GM18907 (cell line): ENCODE results near the gene RNASEH1.
"Not testable (repeated sequence)": the region's sequence is repeated elsewhere in the genome, so short reads cannot be mapped to it uniquely, and the experiment has no call there.

Source experiments
- ATAC-seq: cut with Tn5 transposase; IDR thresholded peaks from one replicate; pipeline ENCODE4 v1.9.1; 2021; ENCODE audit warnings: mild to moderate bottlenecking, moderate library complexity; ENCODE audit not compliant: unreplicated experiment

The RNASEH1 gene

DNA sequence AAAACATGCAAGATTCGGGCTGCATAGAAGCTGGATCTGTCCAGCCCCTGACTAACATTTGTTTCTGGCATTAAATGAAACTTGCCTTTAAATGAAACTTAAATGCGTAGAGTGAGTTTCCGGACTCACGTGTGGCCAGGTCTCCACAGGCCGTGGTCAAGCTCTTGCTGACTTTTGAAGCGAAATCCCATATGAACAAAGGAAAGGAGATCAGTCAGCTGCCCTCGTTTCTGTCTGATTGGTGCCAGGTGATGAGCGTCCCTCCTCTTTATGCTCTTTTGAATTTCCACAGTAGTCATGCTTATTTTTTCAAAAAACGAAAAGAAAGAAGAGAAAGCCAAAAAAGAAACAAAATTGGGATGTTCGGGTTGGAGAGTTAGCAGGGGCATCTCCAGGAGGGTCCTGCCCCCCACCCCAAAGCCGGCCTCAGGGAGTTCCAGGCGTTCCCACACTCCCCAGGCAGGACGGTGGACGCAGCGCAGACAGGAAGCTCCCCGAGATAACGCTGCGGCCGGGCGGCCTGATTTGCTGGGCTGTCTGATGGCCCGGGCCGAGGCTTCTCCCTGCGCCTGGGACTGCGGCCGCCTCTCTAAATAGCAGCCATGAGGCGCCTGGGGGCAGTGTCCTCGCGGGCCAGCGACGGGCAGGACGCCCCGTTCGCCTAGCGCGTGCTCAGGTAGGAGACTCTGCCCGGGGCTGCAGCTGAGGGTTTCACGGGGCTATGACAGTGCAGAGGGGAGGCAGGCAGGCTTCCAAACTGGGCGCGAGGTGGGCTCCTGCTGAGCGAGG lies 36.6 kb upstream of the RNASEH1 start, which contains the start of gene COLEC11:
Gene COLEC11 (plus strand): TSS at position 620 of the 789 bp plus-strand sequence. CDS start 9,229 bp downstream, outside the sequence.
- no peak for ATAC-seq

DNA sequence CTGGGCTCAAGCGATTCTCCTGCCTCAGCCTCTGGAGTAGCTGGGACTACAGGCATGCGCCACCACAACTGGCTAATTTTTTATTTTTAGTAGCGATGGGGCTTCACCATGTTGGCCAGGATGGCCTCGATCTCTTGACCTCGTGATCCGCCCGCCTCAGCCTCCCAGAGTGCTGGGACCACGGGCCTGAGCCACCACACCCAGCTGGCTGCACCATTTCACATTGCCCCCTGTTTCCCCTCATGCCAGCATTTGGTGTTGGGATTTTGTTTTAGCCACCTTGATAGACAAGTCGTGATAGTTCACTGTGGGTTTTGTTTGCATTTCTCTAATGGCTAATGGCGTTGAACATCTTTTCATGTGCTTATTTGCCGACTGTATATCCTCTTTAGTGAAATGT lies 31.0 kb upstream of the RNASEH1 start:
- no peak for ATAC-seq

DNA sequence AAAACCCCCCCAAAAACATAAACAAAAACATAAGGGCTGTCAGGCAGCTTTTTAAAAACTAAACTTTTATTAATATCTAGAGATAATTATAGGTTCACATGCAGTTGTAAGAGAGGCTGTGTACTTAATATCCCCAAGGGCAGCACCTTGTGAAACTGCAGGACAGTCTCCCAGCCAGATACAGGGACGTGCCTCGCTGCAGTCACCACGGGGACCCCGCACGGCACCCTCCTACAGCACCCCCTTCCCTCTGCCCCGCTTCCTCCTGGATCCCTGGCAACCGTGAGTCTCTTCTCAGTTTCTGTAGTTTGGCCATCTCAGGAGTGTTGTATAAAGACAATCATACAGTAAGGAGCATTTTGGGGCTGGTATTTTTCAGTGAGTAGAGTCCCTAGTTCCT lies 30.0 kb upstream of the RNASEH1 start:
- ATAC-seq, result no peak

DNA sequence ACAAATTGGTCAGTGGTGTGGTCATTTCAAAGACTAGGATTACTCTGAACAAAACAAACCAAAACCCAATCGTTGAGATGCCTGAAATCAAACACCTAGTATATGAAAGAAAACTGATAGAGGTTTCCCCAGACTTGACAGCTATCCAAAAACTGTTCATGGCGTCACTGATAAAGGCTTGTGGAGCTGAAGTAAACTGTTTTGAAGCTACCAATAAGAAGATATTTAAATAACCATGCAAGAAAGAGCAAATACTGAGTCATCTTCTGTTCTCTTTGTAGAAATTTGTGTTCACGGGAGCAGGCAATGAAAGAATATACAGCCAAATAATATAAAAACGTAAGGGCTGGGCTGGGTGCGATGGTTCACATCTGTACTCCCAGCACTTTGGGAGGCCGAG lies 29.3 kb upstream of the RNASEH1 start:
- ATAC-seq, result no peak

DNA sequence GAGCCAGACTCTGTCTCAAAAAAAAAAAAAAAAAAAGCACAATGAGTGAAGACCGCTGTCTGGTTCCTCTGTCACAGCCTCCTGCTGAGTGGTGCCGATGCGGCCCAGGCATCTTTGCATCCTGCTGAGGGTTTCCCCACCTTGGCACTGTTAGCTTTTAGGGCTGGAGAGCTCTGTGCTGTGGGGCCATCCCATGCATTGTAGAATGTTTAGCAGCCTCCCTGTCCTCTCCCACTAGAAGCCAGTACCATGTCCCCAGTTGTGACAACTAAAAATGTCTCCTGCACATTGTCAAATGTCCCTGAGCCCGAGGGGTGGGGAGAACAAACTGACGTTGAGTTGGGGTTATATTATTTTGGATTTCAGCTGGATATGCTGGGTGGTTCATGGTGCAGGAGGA lies 28.9 kb upstream of the RNASEH1 start:
- no peak for ATAC-seq

DNA sequence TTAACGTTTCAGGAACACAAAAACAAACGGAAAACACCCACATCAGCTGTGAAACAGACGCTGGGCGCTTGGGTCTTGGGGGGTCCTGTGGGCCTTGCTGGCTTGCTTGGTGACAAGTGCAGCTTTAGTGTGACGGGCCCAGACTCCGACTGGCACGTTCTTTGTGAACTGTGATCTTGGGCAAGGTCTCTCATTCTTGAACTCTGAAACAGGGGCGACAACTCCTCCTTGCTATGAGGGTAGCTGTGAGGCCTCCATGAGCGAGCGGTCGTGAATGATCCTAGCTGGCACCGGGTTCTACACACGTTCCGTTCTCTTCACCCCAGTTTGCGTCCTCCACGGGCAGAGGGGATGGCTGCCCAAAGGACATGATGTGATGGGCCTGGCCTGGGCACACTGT lies 28.1 kb upstream of the RNASEH1 start:
- no peak for ATAC-seq

DNA sequence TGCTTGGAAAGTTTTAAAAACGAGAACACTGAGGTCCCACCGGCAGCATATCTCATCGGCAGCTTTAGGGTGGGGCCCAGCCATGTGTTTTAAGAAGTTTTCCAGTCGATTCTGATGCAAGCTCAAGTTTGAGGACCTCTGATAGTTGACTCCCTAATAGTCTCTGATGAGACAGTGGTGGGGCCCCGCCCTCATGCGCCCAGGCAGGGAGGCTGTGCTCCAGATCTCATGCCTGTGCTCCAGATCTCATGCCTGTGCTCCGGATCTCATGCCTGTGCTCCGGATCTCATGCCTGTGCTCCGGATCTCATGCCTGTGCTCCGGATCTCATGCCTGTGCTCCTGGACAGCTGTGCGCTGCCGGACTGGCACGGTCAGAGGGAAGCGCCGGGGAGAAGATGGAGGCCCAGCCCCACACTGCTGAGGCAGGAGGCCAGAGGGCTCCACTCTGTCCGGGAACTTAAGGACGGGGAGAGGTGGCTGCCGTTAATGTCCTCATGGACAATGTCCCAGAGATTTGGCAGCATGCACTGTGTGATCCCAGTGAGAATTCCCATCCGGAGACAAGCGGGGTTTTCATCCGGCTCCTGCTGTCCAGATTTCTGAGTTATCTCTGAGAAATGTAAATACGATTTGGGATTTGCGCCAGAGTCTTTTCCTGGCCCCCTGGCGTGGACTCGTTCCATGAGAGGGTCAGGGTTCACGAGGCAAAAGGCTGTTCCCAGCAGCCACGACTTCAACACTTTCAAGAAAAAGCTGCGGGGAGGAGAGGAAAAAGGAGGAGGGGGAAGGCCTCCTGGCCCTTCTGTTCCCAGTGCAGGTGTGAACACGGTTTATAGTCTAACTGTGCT lies 27.4 kb upstream of the RNASEH1 start:
- ATAC-seq, result no peak

DNA sequence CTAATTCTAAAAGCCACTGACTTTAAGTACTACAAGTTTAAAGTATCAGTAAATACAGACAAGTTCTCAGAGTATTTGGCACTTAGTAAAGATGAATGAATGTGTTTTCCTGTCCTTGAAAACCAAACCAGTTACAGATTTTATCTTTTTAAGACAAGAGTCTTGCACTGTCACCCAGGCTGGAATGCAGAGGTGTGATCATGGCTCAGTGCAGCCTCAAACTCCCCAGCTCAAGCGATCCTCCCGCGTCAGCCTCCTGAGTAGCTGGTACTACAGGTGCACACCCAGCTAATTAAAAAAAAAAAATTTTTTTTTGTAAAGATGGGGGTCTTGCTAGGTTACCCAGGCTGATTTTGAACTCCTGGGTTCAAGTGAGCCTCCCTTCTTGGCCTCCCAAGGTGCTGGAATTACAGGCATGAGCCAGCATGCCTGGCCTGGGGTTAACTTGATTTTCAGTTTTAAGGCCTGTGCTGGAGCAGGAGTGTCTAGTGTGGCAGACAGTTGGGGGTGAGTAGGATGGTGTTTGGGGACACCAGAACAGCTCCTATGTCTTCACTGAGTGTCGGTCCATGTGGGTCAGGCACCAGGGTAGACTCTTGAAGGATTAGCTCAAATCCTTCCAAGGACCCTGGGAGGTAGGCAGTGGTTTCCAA lies 26.6 kb upstream of the RNASEH1 start:
- no peak for ATAC-seq

DNA sequence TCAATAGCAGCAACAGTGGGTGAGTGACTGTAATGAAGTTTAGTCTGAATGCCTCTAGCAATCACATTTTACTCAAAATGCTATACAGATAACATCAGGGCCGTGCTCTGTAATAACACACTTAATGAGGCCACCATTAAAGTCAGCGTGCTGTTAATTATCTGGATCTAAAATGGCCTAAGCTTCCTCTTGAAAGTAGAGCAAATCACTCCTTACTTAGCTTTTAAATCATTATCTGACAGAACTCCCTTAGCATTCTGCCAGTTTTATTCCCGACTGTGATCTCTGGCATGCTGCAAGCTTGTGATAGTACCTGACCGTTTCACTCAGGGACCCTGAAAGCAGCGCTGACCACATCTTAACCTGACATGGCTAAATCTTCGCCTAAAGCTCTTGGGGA lies 25.9 kb upstream of the RNASEH1 start:
- ATAC-seq, result no peak

DNA sequence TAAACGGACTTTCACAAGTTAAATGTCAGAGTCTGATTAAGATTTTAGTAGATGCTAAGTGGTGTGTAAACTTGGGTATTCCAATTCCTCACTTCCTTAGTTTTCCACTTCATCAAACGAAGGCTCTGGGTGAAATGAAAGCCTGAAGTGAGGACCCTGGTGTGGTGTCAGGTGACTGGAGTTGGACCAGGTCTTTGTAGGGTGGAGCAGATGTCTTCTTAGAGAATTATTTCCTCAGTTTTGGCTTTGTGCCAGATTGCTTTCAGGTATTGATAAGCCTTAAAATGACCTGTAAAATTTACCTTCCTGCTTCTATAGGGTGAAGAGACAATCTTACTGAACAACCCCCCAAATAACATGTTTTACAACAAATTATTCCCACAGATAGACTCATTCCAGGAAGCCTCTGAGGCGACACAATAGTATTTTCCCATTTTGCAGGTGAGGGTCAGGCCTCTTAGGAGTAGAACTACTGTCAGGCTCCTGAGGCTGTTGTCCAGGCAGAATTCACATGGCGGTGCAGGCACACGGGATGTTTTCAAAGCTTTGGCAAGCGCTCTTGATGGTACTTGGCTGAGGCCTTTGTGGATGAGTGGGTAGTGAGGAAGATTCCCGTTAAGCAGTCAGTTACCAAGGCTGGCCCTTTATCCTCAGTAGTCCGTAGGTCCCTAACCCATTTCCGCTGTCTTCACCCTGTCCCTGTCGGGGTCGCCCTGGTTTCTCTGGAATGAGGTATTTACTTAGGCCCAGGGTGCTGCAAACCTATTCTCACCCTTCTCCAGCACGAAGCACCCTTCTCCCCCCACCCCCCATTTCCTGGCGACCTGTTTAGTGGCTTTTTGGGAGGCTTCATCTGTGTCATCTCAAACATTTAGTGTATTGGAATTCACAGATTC lies 23.5 kb upstream of the RNASEH1 start:
- ATAC-seq, result no peak

DNA sequence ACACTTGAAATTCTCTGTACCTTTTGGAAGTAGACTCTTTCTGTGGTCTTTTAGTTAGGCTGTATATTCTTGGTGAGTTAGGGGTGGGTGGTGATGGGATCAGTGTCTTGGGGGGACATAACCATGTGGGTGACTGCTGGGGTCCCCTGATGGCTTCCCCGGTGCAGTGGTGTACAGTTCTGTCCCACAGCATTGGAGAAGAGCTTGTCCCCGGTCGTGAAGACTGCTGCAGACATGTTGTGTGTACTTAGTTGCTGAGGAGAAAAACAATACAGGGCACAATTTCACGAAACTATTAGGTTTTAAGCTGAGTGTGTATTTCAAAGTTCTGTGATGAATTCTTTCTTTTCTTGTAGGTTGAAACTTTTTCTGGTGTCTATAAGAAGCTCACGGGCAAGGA lies 22.3 kb upstream of the RNASEH1 start:
- ATAC-seq, result no peak

DNA sequence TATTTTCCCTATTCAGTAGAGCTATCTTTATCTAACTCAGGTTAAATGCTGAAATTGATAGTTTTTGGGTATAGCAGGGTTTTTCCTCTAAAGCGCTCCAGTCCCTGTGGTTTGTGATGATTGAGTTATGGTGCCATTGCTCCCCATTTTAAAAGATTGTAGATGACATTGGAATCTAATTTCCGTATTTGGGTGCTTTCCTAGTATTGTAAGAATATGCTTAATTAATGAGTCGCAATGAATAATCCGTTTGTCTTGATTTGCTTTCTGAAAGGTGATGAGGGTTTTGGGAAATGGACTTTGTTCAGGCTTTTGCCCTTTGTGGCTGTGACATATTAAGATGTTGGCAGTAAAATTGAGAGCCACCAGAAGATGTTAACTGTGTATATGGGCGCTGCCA lies 20.9 kb upstream of the RNASEH1 start:
- ATAC-seq, result no peak

DNA sequence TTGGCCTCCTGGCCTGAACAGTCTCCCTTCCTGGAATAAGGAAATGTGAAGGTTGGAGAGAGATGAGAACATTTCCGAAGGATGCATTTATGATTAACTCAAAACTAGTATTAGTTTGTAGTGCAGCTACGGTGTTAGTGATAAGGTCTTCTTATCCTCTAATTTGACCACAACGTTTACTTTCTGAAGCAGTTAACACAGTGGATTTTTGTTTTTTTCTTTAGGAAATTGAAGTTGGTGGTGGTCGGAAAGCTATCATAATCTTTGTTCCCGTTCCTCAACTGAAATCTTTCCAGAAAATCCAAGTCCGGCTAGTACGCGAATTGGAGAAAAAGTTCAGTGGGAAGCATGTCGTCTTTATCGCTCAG lies 18.1 kb upstream of the RNASEH1 start:
- not testable (repeated sequence) for ATAC-seq

DNA sequence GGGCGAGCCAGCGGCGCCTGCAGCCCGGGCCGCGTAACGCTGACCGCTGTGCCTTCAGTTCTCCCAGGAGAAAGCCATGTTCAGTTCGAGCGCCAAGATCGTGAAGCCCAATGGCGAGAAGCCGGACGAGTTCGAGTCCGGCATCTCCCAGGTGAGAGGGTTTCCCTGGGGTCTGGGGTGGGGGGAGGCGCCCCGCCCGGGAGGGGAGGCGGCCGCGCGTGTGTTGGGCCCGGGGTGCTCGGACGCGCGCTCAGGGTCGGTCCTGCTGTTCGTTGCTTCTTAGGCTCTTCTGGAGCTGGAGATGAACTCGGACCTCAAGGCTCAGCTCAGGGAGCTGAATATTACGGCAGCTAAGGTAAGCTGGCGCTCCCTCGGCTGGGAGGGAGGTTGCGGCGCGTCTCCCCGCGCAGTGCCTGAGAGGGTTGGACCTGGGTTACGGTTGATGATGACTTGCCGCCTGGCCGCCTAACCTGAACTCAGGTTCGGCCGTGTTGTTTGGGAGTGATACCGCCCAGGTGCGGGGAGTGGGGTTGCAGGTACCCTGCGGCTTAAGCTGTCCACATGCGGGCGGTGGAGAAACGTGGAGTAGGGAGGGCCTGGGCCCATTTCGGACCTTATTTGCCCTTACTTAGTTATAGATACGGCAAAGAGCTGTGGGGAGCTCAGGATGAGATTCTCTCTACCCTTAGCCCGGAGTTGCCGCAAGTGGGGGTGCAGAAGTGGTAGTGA lies 17.6 kb upstream of the RNASEH1 start:
- ATAC-seq, result peak; percentile 36

DNA sequence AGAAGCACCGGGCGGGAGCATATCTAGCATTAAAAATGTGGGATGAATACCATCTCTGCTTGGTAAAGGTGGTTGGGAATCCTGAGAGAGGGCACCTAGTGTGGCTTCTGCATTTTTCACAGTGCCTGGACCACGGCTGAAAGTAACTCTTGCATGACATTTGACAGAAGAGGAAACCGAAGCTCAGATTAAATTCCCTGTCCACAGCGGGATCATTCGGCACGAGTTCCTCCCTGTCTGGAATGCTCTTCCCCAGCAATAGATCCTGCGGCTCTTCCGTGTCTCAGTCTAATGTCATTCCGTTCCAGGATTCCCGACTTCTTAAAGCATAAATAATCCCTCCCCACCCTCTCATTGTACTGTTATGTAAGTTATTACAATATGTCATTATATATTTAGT lies 16.0 kb upstream of the RNASEH1 start:
- no peak for ATAC-seq

DNA sequence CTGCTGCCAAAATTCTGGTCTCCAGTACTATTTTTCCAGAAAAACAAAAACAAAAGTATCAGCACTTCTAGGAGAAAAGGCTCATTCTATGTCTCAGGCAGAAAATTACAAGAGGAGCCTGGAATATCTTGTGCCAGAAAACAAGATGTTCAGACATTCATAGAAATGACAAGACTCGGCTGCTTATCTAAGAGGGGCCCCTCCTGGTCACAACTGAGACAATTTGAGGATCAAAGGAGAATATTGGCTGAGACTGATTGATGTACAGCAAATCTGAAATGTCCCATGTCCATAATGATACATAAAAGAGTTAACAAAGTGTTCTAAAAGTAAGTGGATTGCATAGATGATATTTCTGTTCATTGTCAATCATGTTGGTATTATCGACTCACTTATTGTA lies 14.5 kb upstream of the RNASEH1 start:
- no peak for ATAC-seq

DNA sequence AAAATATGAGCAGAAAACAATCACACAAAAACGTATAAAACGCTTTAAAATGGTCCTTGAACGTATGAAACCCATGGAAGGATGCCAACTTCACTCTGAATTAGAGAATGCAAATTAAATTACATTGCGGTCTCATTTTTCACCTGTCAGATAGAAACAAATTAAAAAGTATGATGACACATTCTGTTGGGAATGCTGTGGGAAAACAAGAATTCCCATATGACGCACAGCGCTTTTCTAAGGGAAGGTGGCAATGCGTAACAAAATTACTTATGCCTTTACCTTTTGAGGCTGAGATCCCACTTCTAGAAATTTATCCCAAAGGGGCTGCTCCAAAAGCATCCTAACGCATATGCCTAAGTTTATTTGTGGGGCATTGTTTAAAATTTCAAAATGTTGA lies 13.2 kb upstream of the RNASEH1 start:
- ATAC-seq, result no peak

DNA sequence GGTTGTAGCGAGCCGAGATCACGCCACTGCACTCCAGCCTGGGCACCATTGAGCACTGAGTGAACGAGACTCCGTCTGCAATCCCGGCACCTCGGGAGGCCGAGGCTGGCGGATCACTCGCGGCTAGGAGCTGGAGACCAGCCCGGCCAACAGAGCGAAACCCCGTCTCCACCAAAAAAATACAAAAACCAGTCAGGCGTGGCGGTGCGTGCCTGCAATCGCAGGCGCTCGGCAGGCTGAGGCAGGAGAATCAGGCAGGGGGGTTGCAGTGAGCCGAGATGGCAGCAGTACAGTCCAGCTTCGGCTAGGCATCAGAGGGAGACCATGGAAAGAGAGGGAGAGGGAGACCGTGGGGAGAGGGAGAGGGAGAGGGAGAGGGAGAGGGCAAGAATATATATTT lies 11.5 kb upstream of the RNASEH1 start:
- not testable (repeated sequence) for ATAC-seq

DNA sequence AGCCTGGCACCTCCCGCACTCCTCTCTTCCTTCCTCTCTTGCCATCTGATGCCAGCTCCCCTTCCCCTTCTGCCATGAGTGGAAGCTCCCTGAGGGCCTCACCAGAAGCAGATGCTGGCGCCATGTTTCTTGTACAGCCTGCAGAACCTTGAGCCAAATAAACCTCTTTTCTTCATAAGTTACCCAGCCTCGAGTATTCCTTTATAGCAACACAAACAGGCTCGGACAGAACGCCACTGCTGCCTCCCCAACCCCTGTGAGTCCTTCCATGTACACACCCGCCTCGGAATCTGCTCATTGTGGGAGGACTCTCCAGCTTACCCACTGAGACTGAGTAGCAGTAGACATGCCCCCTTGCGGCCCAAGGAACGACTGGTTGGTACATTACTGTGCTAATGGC lies 8.7 kb upstream of the RNASEH1 start:
- no peak for ATAC-seq

DNA sequence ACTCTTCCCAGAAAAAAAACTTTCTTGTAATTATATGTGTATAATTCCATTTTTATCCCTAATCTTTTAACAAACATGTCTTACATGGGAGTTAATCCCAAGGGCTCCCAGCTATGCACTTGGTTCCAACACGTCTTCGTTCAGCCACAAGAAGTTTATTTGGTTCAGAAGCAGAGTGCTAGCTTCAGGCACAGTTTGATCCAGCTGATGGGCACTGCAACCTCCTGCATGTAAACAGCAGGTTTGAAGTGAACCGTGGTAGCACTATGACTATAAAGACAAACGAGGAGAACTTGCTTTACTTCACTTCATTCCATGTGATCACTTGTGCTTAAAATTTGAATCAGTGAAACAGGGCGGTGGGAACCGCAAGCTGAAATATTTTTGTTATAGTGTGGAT lies 7.0 kb upstream of the RNASEH1 start:
- ATAC-seq, result no peak
